HG02678 (cell line): Measurements from ENCODE around the gene CHSY1.

Source experiments
- ATAC-seq: cut with Tn5 transposase; IDR thresholded peaks from one replicate; pipeline ENCODE4 v1.9.1; 2021; ENCODE audit warnings: mild to moderate bottlenecking, moderate library complexity; ENCODE audit not compliant: unreplicated experiment

CHSY1 gene

DNA sequence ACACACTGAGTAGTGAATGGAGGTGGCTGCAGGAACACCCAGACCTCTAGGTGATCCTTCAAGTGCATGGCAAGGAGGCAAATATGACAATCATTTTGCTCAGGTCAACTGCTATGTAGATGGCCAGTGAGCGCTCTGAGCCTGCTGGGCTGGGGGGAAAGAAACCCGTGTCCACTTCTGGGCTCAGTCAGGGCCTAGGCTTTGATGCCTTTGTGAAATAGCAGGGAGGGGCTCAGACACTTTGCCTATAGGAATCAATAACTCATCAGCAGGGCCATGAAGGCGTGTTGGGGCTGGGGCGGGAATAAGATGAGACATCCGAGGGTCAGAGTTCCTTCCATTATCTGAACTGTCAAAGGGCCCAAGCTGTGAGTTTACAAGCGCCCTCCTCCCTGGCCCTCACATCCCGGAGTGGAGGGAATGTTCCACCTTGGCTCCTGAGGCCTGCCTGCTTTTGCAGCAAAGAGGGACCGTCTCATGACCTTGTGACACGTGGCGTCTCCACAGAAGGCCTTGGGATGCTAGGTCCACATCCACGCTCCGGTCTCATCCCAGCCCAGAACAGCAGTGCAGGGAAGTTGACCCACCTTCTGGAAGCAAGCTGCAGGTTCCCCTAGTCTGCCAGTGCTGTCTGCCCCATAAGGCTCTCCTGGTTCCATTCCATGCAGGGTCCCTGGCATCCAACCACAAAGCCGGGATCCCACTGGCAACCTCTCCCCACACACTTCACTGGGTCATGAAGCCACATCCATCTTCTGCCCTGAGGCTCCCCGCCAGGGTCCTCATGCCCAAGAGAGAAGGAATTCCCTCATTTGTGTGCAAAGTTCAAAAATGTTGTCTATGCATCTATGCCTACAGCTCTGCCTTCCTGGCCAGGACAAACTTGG lies 78.4 kb downstream of the CHSY1 start:
- ATAC-seq: no peak

DNA sequence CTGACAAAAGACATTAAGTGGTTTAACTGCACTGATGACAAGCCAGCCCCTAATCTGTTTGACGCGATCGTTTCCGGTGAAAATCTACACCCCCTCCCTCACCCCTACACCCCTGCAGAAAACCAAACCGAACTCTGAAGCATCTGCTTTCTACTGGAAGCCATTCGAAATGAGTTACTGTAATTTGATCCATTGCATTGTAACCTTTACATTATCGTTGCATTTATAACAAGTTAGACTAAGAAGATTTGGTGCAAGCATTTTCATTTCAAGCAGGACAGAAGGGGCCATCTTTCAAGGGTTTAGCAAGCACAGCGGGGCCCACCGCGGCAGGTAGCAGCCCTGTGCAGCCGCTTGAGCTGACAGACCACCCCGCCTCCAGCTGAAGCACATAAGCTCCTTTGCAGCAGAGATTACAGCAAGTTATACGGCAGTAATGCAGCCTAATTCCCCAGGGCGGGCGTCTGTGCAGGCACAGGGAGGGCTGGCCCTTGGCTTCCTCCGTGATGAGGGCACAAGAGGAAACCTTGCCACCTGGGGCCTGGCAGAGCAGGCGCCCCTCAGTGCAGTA lies 79.3 kb downstream of the CHSY1 start:
- ATAC-seq: no peak

DNA sequence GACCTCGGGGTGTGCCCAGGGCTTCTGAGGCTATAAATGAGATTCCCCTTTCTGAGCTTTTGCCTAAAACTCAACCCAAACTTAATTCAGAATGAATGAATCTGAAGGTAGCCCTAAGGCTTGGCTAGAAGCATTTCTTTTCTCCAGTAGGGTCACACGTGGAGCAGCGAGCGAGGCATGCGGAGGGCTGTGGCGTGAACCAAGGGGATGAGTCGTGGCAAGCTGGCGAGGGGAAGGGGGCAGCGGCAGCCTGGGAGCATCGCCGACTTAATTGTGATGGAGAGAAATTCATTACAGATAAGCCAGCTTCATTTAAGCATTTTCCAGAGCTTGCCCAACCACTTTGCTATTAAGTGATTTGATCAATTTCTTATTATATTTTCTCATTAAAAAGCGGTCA lies 79.9 kb downstream of the CHSY1 start:
- ATAC-seq: no peak

DNA sequence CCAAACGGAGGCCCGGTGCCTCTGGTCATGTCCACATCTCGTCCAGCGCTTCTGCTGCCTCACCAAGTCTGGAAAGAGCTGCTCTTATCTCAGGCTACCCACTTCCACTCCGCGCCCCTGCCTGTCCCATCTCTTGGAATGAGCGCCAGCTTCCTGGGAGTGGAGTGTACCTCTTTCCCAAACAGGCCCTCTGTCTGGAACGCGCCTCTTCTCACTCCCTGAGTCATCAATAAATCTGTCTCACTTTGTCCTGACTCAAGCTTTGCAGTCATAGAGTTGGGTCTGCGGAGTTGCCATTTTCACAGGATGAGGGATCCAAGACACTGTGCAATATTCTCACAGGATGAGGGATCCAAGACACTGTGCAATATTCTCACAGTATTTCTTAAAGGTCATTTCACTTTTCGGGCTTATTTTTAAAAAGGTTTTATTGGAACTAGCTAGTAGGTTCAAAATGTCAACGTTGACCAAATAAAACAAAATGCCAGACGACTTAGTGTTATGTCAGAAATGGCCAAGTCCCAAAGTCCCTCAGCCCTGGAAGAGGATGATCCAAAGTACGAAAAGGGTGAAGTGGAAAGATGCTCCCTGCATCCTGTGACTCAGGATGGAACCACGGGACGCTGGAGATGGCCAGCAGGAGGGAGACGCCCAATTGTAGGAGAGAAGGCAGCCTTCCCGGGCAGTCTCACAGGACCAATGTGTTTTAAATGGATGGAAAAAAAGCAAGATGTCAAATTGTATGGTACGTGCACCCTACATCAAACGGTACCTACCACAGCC lies 81.1 kb downstream of the CHSY1 start:
- ATAC-seq: no peak

DNA sequence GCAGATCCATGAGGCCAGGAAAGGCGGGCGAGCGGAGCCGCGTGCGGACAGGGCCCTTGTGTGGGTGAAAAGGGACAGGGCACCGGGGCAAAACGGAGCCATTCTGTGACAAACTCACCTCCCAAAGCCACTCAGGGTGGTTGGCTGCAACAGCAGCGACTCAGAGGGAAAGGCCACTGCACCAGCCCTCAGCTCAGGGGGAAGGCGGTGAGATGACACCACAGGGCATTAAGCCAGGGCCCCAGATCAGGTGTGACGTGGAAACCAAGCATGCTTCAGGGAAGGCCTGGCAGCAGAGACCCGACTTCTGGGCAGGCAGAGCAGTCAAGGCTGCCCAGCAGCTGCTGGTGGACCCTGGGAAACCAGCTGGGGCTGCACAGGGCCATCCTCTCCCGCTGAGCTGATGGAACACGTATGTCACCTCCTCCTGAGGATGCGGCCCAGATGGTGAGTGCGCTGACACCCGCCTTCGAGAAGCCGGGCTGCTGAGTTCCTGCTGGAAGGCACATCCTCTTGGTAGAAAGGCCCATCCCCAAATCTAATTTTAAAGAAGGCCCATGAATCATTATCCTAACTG lies 82.3 kb downstream of the CHSY1 start:
- ATAC-seq: no peak

DNA sequence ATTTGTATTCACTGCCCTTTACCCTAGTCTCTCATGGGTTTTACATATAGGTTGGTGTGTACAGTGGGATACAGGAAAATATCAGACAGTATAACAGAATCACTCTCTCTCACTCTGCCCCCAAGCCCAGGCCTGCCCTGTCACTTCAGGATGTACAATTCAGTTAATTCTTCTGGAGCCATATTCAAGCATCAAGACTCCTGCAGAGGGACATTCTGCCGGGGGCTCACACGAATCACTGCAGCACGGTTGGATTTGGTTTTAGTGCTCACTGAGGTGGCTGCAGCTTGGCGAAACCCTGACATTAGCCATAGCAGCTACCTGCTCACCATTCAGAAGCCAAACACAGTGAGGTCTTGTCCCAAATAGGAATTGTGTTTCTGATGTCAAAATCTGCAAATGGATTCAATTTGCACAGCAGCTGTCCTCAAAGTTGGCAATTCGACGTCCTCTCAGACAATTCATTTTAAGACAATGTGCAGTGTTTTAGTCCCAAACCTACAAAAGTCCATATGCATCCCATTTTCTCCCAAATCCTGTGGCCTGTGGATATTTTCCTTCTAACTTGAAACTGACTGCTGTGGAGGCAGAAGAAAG lies 82.9 kb downstream of the CHSY1 start:
- no peak for ATAC-seq

DNA sequence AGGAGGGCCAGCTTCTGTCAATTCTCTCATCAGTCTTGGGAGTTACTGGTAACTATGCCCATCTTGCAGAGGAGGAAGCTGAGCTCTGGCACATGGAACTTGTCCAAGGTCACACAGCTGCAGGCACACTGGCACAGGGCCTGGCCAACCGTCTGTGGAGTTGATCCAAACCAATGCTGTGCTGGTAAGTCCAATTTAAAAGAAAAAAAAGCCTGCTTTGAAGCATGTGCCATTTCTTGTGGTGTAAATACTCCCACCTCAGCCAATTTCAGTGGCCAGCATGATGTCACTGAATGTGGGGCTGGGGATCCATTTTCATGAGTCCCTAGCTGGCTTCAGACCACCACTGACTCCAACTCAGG lies 83.4 kb downstream of the CHSY1 start:
- no peak for ATAC-seq

DNA sequence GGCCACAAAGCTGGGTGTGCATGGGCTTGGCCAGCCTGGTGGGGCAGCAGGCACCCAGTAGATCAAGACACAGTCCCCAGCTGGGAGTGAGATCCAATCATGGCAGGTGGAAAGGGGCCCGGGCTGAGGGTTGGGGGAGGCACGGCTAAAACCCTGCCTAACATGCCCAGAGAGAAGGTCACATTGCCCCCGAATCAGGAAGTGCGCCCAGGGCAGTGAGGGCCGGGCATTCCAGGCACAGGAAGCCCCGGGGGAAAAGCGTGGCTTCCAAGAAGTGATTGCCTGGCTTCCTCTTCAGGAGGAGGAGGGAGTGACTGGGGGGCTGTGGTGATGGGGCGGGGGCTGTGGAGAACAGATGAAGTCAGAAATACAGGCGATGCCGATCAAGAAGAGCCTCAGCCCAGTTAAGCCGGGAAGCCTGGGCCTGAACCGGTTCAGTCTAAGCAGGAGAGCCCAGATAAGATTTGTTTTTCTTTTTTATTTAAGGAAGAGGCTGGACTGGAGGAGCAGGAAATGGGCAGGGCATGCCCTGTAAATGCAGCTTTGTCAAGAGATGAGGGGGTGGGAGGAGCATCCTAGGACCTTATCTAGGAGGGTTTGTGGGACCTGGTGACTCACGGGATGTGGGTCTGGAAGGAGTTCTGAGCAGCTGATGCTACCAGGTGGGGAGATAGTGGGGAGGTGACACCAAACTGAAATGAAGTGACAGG lies 83.9 kb downstream of the CHSY1 start:
- ATAC-seq: no peak

DNA sequence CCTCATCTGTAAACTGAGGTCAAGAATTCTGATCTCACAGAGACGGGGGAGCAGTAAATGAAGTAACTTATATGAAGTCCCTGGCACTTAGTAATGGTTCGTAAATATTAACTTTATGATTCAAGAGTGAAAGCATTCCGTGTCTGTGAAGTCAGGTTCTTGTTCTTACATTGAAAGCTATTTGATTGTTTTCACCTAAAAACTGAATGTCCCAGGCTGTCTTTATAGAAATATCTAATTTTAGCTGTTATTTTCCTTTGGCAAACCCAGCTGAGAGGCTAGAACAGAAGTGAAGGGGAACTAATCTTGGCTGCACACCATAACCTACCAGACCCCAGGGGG lies 84.5 kb downstream of the CHSY1 start:
- no peak for ATAC-seq

DNA sequence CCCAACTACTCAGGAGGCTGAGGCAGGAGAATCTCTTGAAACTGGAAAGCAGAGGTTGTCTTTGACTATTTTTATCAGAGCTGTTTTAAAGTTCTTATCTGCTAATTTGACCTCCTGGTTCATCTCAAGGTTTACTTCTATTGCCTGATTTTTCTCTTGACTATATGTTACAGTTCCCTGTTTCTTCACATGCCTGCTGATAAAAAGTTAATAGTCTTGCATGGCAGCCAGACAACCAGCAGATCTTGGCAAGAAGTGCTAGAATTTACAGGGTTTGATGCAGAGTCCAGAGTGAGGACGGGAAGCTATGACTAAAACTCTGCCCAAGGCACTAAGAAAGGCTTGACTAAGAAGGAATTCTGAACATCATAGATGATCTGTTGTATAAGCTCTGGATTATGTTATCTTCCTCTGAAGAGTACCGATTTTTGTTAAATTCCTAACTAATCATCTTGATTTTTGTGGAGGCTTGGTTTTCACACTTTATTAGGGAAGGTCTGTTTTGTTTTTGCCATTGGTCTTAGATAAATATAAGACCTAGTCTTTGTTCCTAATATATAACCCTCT lies 85.9 kb downstream of the CHSY1 start:
- no peak for ATAC-seq

DNA sequence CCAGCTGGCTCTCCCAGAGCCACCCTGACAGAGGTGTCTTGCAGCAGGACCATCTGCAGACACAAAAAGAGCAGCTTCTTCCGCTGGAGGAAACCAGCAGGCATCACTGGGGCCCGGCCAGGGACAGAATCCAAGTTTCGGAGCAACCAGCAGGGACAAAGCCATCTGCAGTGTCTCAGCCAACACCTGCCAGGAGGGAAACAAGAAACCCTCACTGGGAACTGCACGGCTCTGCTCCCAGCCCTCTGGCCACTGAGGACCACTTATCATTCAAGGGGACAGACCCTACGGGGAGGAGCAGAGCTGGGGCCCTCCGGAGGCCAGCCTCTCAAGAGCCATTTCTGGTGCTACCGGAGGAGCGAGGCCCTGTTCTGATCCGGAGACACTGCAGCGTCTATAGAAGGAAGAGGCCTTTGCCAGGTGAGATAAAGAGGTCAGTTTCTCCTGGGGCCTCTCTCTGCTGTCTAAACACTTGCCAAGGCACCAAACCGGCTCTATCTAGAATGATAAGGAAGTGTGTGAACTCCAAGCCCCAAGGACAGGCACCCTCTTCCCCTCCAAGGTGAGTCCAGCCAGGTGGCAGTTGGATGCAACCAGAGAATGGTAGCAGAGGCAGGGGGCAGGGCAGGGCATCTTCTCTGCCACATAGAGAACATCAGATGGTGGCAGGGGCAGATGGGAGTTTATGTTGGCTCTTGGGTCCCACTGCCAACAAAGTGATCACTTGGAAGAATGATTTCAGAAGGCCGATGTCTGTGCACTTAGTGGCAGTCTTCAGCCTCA lies 89.0 kb downstream of the CHSY1 start:
- no peak for ATAC-seq

DNA sequence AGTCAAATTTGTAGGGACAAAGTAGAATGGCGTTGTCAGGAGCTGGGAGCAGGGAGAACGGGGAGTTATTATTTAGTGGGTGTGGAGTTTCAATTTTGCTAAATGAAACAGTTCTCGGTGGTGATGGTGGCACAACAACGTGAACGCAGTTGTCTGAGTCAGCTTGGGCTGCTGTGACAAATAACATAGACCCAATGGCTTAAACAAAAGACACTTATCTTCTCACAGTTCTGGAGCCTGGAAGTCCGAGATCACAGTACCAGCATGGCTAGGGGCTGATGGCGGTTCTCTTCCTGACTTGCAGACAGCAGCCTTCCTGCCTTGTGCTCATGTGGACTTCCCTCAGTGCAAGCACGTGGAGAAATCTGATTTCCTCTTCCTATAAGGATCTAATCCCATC lies 90.2 kb downstream of the CHSY1 start:
- ATAC-seq: no peak

DNA sequence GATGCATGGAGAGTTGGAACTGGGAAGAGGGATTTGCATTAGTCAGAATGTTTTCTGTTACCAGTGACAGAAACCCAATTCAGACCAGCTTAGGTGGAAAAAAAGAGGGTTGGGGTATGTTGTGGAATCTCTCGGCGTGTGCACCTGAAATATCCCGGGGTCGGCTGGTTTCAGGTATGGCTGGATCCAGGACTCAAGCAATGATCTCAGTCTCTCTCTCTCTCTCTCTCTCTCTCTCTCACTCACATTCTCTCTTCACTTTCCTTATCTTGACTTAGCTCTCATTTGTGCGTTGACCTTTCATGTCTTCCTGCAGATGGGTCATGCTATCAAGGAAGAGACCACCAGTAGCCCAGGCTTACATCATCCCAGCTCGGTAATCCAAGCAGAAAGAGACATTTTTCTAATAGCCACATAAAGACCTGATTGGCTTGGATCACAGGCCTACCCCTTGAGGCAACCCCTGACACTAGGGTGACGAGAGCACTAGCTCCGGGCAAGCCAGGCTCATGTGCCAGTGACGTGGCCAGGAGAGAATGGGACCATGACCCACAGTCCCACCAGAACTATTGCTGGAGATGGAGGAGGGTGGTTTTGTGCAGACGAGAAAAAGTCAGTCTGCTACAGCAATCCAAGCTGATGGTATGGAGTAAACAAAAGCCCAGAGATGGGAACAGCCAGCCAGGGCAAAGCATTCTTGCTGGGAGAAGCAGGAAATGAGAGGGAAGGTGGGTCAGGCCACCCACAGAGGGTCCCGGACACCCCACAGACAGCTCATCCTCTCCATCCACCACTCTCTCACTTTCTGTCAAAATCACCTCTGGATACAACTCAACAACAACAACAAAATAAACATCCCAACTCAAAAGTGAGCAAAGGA lies 91.7 kb downstream of the CHSY1 start:
- no peak for ATAC-seq

DNA sequence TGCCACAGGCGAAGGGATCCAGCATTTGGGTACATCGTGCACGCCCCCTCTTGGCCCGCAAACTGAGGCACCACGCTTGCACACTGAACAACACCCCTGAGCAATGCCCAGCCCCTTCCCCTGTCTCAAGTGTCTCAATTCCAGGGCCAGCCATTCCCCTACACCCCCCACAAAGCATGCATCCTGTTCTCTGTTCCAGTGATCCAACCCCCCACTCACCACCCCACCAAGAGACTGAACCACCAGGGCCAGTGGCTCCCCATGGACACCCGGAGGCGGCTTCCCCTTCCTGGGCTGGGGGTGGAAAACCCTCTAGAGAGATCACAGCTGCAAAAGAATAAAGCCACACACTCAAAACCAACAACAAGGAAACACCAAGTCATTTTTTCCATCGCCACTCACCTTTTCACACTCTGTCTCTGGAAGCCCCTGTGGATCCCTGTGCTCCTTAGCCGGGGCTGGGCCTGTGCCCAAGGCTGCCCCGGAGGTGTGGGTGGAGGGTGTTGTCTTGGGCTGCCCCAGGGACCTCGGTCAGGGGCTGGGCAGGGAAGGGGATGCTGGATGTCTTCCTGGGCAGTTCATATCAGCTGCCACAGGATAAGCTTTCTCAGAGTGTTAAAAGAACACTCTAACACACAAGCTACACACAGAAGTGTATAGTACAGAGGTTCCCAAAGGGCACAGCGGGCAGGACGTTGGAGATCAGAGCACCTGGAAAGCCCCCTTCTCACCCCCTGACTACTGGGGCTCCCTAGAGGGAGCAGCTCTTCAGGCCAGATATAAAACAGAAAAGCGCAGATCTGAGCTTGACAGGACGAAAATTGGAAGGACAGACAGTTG lies 92.5 kb downstream of the CHSY1 start:
- ATAC-seq: no peak

DNA sequence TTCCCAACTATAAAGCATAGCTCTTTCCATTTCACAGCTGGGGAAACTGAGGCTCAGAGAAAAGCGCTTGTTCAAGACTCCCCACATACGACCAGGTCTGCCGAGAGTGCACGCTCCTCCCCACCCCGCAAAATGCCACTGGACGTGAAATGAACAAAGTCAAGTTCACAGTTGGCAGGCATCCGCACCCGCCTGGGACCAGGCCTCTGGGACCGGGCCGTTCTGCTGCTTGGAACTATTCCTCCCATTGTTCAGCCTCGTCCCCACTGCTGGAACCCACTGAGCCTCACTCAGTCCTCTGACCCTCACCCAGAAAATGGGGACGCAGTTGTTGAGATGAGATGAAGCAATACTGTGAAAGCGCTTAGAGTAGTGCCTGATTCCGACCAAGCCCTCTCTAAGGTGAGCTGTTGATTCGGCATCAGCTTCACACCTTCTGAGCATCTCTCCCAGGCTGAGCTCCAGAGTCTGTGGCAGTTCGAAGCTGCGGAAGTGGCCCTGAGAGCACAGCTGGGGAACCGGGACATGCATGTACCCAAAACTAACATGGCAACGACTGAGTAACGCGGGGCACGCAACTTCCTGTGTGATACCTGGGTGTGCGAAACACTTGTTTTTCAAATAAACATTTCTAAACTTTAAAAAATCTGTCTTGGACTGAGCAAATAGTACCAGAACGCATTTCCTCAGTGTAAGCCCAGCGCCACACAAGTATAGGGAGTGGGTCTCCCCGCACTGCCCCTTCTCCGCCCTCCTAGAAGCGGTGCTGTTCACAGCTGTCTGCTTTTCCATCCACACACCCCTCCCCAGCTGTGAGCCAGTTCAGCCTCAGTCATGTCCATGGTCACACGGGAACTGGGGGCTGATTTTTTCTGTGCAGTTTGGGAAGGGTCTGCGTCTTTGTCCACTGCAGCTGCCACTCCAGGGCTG lies 93.4 kb downstream of the CHSY1 start:
- no peak for ATAC-seq

DNA sequence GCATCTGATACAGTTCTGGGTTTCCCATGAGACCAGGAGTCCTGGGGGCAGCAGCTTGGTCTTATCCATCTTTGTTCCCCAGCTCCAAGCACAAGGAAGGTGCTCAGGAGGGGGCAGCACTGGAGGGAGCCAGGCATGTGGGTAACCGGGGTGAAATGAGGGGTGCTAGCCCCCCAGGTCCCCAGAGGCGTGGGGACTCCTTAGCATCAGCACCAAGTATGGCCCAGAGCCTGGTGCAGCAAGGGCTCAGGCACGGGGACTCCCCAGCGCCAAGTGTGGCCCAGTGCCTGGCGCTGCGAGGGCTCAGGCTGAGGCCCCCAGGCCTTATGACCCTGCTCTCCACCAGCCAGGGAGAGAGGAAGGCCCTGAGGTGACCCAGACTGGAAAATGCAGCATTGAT lies 94.1 kb downstream of the CHSY1 start:
- no peak for ATAC-seq
